Amniotic stem cell (primary cell): ENCODE results near the gene SCNN1B.

Experiments used
- DNase-seq: peaks from one replicate; lab custom pipeline; 2025; lab: John Stamatoyannopoulos, UW

The SCNN1B gene

DNA sequence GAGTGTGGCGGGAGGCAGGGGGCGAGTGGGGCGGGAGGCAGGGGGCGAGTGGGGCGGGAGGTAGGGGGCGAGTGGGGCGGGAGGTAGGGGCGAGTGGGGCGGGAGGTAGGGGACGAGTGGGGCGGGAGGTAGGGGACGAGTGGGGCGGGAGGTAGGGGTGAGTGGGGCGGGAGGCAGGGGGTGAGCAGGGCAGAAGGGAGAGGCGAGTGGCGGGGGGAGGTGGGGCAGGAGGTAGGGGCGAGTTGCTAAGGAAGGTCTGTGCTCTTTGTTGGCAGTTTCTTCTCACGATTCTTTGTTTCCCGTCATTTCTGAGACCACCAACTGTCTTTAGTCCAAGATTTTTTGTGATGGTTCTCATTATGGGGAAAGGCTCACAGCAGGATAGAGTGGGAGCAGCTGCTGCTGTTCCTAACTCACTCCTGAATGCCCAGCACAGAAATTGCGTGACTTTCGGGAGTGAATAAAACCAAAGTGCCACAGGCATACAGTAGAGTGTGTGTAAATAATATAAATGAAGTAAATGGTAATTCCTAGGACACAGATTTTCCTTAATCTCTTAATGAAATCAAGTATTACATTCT is 106.2 kb downstream of the SCNN1B start:
- DNase-seq = no peak

GRCh38 chr16:23408823-23409298 is 106.8 kb downstream of the SCNN1B start:
- DNase-seq = no peak

- no peak for DNase-seq
Measured at GRCh38 chr16:23409522-23409921, 107.4 kb downstream of the SCNN1B start.

- DNase-seq = no peak
Measured at GRCh38 chr16:23410176-23410575, 108.1 kb downstream of the SCNN1B start.

GRCh38 chr16:23414731-23415130 is 112.6 kb downstream of the SCNN1B start:
- no peak for DNase-seq

DNA sequence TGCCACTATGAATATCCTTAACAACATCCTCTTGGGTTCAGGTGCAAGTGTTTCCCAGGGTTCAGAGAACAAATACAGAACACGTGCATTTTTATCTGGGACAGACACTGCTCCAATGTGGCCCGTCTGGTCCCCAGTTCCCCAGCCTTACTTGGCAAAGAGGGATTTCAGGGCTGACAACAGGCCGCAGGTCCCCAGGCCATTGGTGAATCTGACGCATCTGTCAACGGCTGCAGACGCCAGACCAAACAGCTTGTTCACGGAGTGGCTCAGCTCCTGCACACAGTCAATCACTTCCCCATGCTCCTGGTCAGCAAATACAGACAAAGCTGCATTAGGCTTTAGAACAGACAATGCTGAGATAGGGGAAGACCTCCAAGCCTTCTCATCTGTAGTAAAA is 114.7 kb downstream of the SCNN1B start:
- DNase-seq = no peak

- DNase-seq = no peak
Measured at GRCh38 chr16:23420011-23420410, 117.9 kb downstream of the SCNN1B start.

GRCh38 chr16:23423496-23424049 is 121.5 kb downstream of the SCNN1B start:
- peak; percentile 37 for DNase-seq

DNA sequence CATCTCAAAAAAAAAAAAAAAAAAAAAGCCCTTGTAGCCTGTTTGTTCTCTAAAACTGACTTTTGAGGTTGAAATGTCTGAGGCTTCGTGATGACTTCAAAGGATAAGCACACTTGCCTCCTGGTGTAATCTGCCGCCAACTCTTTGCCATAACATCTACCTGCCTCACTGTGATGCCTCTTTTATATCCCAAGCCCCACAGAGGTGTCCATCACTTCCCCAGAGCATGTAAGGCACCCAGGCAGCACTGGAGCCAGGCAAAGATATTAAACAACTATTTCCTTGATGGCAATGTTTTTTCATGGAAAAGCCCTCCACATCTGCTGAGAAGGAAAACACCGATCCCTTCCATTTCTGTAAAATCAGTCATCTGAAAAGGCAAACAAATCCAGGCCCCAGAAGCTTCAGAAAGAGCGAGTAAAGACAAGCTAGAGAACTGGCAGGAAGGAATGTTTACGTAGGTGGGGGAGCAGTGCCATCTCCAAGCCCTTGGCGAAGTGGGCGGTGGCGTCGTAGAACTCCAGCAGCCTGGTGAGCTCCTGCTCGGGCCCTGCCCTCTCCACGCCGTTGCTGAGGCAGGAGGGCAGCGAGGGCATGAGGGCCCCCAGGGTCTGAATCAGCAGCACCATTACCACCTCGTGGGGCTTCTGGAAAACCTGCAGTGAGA is 122.3 kb downstream of the SCNN1B start:
- no peak for DNase-seq

- no peak for DNase-seq
Measured at GRCh38 chr16:23428351-23428750, 126.2 kb downstream of the SCNN1B start.
